Measurements from ENCODE around the gene ABCA1. TPM values are rescaled to one million over a fixed set of nuclear protein-coding genes. Genes with fewer than 3 reads are reported as not detected.

Gene ABCA1
- total RNA-seq, 1 donor from 2014 or later: 9.2 TPM

DNA sequence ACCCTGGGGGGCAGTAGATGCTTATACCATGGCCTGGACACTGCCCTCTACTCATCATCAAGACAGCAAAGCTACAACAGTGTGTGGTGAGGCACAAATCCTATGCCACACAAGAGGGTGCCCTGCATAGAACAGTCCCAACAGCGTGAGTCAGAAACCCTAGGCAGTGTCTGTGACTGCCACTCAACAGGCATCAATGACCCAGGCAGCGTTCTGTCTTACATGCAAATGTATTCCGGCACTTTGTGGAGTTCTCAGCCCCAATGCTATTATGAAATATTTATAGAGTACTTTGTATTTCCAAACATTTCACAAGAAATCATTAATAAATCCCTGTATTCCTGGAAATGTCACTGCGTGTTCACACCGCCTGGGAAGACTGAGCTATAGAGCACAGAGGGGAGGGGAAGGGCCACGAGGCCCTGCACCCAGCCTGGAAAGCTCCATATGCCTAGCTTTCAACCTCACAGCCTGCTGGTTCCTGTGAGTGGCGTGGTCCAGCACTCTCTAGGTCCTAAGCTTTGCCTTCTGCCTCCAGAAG is 86.3 kb downstream of the ABCA1 start:
- no peak for DNase-seq (ENCODE audit: low read depth in 2 of 2)

GRCh38 chr9:104838958-104839357 is 89.0 kb downstream of the ABCA1 start:
- no peak for DNase-seq (ENCODE audit: low read depth in 2 of 2)

DNA sequence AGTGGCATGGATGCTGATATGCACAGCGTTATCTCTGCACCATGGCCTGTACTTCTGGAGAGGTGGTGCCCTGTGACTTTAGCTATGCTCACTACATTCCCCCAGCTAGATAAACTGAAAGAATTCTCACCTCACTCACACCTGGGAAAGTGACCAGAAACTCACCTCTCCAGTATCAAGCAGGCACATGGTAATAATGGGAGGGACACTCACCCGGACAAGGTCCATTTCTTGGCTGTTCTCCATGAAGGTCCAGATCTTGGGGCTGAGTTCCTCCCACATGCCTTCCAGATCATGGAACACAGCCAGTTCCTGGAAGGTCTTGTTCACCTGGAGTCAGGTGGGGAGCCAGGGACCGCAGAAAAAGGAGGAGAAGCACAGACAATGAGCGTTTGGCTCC is 91.2 kb downstream of the ABCA1 start:
- no peak for DNase-seq (ENCODE audit: low read depth in 2 of 2)

- peak in 1 of 2 donors; percentile 54 for DNase-seq (ENCODE audit: low read depth in 2 of 2)
Observed at GRCh38 chr9:104836235-104836634, 91.7 kb downstream of the ABCA1 start.

GRCh38 chr9:104835161-104835560 is 92.8 kb downstream of the ABCA1 start:
- DNase-seq (ENCODE audit: low read depth in 2 of 2): no peak

- DNase-seq (ENCODE audit: low read depth in 2 of 2): no peak
Observed at GRCh38 chr9:104833696-104834095, 94.3 kb downstream of the ABCA1 start.

DNA sequence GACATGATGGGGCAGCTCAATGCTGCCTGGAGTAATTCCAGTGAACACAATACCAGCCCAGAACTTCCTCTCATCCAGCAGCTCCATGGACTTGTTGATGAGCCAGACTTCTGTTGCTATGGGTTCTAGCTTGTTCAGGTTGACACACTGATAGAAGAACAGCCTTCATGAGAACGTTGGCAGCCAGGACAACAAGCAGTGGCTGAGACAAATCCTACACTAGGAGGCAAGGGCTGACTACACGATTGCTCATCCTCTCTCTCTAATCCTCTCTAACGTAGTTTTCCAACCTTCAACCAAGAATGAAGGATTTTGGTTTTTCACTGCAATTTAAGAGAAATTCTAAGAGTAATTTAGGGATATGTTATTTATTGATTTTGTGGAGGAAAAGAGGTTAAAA is 96.3 kb downstream of the ABCA1 start:
- DNase-seq (ENCODE audit: low read depth in 2 of 2): peak in 1 of 2 donors; percentile 49

DNA sequence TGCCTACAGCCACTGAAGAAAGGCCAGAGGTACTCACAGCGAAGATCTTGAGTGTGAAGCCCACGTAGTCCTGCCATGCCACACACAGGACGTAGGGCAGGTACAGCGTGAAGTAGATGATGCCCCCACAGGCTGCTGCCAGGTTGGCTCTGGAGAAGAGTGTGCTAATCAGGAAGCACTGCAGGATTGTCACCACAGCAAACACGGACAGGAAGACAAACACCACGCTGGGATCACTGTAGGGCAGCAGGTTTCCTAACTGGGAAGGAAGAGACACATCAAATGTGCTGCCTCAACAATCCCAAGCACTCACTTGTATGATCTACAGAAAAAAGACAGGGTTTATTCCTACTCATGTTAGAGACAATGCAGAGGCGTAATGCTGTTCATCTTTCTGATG is 101.0 kb downstream of the ABCA1 start:
- peak; percentile 55 to 86 for DNase-seq (ENCODE audit: low read depth in 2 of 2)

- DNase-seq (ENCODE audit: low read depth in 2 of 2): peak in 1 of 2 donors; percentile 39
Observed at GRCh38 chr9:104826079-104826775, 101.7 kb downstream of the ABCA1 start.

GRCh38 chr9:104820336-104820735 is 107.6 kb downstream of the ABCA1 start:
- no peak for DNase-seq (ENCODE audit: low read depth in 2 of 2)

DNA sequence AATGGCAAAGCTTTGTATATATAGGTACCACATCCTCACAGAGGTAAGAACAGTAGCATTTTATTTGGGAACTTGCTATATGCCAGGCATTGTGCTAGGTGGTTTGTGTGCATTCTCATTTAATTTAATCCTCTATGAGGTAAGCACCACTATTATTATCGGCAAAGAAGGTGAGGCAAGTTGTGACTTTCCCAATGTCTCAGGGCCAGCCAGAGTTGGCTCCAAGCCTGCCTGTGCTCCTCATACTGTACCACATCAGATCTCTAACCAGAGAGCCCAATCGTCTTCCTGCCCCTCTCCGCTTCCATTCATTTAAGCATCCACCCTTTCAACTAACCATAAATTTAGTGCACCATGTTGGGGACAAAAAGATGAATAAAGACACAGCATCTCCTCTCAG is 108.9 kb downstream of the ABCA1 start:
- DNase-seq (ENCODE audit: low read depth in 2 of 2): no peak

GRCh38 chr9:104817437-104817836 is 110.5 kb downstream of the ABCA1 start:
- peak; percentile 74 to 89 for DNase-seq (ENCODE audit: low read depth in 2 of 2)

GRCh38 chr9:104815851-104816565 is 111.9 kb downstream of the ABCA1 start:
- no peak for DNase-seq (ENCODE audit: low read depth in 2 of 2)

DNA sequence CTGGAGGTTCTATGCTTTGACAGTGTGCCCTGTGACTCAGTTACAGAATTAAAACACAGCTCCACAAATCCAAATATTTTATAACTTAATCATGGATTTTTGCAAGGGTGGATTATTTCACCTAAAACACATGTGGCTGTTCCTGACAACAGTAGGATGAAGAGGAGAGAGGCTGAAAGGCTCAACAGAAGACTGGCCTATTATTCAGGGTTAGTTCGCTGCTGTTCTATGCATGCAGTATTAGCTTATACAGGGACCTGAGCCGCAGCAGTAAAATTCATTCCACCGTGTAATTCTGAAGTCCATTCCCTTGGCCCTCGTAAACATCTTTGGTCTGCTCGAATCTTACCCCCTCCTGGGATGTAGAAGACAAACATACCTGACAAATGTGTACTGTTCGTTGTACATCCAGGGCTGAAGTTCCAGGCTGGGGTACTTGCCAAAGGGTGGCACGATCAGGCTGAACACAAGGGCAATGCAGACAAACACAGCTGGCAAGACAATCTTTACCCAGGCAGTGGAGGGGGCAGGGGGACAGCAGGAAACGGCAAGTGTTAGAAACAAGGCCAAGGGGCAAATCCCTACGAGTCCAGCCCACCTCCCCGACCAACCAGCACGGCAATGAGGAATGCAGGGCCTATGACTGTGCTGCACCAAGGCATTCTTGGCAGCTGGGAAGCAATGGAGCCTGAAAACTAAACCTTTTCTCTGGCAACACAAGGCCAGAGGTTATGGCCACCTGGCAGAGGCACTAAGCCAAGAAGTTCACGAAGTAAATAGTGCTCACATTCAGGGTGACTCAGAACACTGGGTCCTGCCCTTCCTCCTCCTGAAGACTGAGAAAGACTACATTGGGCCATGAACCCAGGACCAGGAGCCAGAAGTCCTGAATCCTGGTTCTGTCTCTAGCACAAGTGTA is 117.3 kb downstream of the ABCA1 start:
- DNase-seq (ENCODE audit: low read depth in 2 of 2): peak in 1 of 2 donors; percentile 46

DNA sequence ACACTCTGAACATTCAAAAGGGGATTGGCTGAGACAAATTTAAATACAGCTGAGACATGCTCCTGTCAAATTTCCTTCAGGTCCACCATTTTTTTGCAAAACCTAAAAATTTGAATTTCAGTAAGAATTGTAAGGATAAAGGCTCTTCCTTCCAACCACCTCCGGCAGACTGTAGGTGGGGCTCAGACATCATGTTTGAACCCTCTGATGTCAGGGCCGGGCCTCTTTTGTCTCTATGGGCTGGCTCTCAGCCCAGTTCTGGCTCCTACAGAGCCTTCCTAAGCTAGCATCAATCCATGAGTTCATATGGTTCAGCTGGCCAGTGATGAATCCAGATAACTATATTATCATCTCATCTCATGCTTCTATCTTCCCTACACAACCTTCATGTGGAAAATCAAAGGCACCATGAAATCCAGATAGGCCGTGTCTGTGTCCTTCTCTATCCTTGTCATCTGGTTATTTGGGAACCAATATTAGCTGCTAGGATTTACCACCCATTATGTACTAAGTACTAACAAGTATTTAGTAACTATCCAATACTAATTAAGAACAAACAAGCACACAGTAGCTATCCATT is 119.8 kb downstream of the ABCA1 start:
- peak; percentile 37 to 73 for DNase-seq (ENCODE audit: low read depth in 2 of 2)

DNA sequence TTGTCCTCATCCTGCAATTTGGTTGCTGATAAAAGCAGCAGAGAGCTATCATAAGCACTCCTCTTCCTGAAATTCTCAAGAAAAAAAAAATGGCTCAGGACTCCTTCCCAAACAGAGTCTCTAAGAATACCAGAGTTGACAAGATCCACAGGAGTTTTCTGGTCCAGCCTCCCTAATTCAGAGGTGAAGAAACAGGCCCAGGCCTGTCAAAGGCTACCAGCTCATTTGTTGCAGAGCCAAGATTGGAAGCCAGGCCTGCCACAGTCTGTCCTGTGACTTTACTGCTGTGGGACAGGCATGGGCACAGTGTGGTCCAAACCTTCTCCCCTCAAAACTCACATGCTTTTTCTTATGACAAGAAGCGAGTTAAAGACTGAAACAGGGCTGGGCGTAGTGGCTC is 122.5 kb downstream of the ABCA1 start:
- DNase-seq (ENCODE audit: low read depth in 2 of 2): no peak

DNA sequence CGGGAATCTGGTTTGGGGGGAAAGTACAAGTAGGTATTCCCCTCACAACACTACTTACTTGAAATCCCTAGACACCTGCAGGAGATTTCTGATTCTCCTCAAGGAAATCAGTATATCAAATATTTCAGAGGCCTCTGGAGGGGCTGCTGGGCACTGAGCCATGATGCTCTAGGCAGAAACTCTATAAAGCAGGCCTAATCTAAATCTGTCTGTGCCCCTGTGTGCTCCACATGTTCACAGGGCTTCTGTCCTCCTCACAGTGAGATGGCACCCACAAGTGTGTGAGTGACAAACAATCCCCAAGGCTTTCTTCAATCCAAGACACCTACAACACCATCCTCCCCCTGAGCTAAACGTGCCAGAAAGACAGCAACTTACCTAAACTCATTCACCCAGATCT is 125.0 kb downstream of the ABCA1 start:
- no peak for DNase-seq (ENCODE audit: low read depth in 2 of 2)

GRCh38 chr9:104802110-104802509 is 125.8 kb downstream of the ABCA1 start:
- no peak for DNase-seq (ENCODE audit: low read depth in 2 of 2)

DNA sequence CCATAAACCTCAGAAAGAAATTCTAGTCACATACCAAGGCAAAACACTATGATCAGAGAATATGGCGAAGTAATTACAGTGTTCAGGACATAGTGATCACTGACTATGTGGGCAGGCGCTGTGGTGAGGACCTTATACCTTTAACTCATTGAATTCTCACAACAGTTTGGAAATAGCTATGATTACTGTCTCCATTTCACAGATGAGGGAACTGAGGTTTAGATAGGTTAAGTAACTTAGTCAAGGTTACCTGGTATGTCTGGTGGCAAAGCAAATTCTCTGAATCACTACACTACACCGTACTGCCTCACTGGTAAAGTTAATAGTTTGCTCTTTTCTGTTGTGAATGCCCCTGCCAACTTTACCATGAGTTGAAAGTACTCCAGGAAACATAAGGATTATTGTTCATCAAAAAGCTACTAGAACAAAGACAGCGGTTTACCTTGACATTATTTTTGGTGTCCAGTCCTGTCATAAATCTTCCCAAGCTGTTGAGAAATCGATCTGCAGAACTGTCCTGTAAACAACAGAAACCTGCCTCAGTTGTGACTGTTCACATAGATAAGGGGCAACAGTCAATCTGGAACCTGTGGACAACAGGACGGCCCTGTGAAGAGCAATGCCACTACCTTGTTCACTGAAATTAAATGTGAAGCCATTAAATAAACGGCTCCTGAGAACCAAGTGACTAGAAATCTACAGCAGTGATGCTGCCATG is 127.7 kb downstream of the ABCA1 start:
- no peak for DNase-seq (ENCODE audit: low read depth in 2 of 2)

DNA sequence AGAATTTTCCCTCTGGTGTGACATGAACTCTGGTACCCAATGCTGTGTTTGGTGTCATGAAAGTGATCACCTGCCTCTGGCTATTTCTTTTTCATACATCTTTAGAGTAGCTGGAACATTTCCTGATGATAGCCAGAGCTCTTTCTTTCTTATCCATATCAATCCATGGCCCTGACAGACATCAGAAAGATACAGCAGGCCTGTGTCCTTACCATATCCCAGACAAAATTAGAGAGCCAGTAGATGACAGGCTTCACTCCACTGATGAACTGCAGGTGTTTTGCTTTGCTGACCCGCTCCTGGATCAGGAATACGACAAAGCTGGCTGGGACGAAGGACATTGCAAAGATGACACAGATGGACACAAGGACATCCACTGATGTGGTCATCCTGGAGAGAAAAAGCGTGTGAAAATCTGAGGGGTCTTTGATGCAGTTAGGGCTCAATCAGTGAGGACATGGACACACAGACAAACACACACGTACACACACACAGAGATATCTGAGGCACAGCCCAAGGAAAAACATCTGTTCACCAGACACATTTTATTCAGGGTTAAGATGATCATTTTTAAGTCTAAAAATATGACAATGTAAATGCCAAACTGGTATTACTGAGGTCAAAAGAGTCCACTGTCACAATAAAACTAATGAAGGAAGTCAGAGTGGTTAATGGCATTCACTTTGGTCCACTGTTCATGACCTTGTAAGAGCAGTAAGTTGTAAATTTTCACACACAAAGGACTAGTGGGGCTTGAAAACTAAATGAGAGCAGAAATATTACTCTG is 129.6 kb downstream of the ABCA1 start:
- DNase-seq (ENCODE audit: low read depth in 2 of 2): no peak
